Stimulated activated CD4-positive, alpha-beta T cell treated with anti-CD3 and anti-CD28 coated beads, Interleukin-12 subunit alpha, Interleukin-12 subunit beta, amount 100 ng/mL, for 24 hours (primary cell): ENCODE results near the gene P2RY6.

ENCODE experiments used
- DNase-seq, 2 experiments: peaks; one replicate each; pipeline ENCODE4 v3.0.0-alpha.2; 2020; ENCODE audit warnings: low read depth in 2 of 2

Gene P2RY6

GRCh38 chr11:73316422-73316821 lies 44.3 kb downstream of the P2RY6 start:
- DNase-seq = no peak

DNA sequence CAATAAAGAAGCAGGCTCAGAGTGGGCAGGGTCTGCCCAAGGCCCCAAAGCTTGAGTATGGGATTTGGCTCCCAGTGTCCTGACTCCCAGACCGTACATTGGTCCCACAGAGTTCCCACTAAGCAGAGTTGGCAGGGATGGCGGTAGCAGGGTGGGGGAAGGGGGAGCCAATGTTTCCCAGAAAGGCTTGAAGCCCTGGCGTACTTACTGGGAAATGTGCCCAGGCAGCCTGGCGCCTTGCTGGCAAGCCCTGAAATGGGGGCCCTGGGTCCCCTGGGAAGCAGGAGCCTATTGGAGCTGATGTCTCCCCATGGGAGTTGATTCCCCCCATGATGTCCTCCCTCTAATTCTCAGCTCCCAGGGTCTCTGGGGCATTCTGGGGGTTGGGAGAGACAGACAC lies 45.2 kb downstream of the P2RY6 start:
- DNase-seq = no peak

DNA sequence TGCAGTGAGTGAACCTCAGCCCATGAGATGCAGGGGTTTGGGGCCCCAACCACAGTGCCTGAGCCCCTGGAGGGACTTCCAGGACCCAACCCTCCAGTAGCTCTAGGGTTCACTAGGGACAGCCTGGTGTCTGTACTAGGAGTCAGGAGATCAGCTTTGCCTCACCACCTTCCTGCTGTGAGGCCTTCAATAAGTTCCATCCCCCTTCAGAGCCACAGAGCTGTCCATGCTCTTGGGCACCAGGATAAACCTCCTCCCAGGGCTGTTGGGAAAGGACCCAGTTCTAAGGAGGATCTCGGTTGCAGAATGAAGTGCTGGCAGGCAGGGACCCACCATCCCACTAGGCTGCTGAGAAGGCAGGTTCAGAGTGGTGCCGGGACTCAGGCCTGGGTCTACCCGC lies 45.7 kb downstream of the P2RY6 start:
- no peak for DNase-seq

GRCh38 chr11:73318501-73319011 lies 46.4 kb downstream of the P2RY6 start:
- no peak for DNase-seq

DNA sequence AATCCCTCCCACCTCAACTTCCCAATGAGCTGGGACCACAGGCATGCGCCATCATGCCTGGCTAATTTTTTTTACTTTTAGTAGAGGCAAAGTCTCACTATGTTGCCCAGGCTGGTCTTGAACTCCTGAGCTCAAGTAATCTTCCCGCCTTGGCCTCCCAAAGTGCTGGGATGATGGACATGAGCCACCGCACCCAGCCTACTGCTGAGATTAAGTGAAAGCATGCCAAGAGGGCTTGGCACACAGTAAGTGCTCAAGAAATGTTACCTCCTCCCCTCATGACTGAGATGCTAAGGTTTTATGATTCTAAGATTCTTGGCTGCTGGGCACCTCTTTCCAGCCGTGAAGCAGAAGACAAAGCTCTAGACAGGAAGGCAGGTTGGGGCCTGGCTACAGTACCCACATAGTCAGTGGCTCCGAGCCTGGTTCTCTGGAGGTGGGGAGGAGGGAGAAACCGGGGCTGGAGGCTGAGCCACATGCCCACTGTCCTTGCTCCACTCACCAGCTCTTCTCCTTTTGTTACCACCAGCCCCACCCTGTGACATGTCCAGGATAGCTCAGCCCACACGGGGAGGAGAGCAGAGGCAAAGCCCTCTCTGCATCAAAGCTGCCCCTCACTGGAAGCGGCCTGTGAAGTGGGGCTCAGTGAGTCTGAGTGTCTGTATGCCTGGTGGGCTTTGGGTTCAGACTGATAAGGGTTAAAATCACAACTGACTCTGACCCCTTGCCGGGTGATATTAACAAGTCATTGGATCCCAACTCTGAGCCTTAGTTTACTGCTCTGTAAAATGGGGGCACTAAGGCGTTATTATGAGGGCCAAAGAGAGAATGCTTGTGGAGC lies 48.8 kb downstream of the P2RY6 start:
- DNase-seq = no peak

DNA sequence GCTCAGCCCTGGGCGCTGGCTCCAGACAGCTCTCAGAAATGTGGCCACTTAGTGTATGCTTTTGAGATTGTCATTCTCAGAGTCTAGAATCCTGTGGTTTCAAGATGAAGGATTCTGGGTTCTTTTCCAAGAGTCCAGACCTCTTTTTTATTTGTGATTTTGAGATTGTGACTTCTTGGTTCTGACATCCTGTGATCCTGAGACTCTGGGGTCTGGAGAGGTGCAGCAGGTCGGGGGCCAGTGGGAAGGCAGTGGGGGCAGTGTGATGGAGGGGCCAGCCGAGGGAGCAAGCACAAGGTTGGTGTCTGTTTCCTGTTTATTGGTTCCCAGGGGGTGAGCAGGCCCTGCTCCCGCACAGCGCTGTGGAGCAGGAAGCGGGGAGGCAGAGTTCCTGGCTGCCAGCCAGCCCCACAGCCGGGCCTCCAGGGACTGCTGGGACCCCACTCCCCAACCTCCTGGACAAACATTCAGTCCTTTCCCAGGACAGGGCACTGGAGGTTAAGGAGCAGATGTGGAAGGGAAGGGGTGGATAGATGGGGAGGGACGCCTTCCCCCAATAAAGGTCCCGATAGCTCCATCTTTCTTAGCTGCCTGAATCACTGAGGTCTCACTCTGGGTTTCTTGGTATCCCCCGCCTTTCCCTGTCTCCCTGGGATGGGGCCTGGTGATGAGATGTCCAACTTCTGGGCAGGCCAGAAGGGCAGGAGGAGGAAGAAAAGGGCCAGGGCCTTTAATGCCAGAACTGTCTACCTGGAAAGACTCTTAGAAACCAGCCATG lies 49.7 kb downstream of the P2RY6 start:
- no peak for DNase-seq

DNA sequence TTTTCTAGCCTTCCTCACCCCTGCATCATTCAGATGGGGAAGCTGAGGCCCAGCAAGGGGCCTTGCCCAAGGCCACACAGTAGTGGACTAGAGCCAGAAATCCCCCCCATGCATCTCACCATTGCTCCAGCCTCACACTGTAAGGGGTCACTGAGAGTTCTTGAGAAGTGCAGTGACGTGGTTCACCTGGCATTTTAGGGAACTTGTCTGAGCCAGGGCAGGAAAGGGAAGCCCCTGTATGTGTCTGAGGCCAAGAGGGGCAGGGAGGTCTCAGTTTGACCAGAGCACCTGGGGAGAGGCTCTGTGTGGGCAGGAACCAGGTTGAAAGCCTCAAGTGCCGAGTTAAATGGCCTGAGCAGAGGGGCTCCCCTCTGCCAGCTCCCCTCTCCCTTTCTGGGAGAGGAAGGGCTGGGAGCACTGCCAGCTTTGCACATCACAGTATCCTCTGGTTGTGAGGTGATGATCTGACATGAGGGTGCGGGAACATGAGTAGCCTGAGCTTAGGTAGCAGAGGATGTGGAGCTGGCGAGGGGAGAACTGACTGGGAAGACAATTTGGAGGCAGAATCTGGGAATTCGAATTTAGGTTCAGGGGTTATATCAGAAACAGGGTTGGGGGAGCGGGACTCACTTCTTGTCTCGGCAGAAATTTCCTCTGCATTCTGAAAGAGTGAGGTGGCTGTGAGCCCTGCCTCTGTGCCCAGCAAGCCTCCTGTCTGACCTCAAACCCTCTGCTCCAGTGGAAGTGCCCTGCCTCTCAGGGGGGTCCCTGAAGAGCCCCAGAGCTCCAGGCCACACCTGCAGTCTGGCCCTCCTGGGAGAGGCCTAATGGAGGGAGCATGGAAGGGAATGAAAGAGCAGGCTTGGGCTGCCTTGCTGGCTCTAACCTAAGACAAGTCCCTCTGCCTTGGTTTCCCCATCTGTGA lies 50.5 kb downstream of the P2RY6 start:
- no peak for DNase-seq

DNA sequence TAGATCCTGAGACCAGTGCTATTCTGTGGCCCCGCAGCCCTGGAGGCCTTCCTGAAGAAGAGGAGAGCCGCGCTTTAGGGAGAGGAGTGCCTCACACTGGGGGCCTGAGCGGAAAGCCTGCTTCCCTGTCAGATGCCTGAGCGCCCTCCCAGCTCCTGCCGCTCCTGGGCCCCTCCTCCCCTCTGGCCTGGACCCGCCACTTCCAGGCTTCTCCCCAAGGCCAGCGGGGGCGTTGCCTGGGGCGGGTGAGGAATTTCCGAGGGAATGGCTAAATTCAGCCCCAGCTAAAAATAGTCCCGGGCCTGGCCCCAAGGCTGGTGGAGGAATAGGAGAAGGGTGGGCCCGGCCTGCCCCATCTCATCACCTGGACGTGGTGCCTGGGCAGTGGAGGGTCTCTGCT lies 51.3 kb downstream of the P2RY6 start:
- no peak for DNase-seq

DNA sequence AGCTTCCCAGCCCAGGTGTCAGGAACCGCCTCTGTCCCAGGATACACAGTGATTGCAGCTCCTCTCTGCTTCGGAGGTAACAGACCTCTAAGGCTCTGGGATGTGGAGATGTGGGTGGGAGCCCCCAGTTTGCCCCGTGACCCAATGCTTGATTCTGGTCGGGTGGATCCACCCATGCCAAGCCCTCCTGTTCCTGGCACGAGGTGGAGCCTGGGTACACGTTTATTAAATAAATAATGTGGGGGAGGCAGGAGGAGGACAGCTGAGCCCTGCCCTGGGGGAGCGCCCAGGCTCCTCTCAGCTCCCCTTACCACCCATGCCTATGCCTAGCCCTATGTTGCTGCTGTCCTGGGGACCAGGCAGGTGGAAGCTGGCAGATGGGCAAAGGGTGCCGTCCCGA lies 52.0 kb downstream of the P2RY6 start:
- no peak for DNase-seq

DNA sequence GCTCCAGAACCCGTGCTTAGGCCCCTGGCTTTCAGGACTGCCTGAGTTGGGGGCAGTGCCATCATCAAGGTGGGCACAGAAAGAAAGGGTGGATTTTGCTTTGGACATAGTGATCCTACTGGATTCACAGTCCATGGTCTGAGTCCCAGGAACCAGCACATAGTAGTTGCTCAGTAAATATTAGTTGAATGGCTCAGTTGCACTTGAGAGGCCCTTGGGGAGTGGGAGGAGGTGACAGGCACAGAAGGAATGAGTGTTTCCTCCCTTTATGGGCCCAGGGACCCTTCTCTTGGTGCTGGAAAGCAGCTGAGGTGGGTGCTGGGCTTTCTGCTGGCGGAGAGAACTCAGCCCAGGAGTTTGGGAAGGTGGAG lies 52.5 kb downstream of the P2RY6 start:
- DNase-seq = no peak

DNA sequence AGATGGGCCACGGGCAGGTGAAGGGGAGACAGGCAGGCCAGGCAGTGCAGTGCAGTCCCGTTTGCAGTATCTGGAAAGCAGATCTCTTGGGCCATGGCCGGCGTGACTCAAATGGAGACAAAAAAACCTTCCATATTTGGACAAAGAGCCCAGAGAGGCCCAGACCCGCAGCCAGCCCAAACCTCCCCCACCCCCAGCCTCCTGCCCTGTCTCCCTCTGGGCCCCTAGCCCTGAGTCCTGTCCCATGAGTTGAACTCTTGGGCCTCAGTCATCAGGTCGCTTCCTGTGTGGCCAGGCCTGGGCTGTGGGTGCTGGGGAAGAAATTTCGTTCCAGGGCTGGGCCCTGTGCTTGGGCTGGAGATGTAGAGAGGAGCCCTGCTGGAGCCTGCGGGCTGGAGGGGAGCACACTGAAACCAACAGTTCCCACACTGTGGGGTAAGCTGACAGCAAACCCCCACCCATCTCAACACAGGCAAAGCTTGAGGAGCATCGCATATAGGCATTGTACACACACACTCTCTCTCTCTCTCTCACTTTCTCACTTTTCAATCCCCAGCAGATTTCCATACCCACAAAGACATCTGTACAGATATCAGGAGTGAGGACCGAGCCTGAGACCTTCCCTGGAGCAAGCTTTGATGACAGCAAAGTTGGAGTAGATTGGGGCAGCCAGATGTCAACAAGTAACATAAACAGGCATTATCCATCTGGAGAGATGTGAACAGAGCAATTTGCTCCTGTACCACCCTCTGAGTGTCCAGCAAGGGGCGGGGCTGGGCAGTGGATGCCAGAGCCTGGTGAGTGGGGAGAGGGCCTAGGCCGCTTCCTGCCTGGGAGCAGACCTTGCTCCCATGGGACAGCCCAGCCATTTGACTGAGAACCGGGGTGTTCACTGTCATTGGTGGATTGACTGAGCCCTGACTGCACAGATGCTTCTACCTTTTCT lies 53.2 kb downstream of the P2RY6 start:
- DNase-seq = no peak

DNA sequence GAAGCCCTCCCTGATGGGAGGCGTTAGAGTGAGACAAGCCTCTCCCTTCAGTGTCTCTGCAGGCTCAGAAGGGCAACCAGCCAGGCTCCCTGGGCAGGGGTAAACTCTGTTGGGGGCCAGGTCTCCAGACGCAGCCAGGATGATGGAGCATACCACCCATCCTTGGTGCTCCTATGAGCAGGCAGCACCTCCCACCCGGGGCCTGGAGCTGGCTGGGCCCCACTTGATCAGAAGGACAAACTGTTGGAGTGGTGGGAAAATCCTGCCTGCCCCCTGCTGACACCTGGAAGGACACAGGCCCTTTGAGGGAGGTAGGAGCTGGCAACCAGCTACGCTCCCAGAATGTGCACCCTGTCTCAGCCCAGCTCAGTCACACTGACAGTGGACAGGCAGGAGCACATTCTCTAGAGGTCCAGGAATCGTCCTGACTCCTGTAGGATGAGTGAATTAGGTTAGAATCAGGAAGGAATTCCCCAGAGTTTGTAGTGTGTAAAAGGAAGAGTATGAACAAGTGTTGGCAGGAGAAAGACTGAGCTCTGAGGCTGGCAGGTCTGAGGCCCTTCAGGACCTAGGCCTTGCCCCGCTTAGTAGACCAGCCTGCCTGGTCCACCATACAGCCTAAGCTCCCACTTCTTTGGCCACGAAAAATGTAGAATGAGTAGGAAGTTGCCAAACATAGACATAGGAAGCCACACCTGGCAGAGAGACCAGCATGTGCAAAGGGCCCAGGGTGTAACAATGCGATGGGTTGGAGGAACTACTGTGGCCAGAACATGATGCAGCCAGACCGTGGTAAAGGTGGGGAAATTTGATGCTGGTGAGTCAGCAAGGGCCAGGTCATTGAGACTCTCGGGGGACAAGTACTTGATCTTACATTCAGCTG lies 55.0 kb downstream of the P2RY6 start:
- no peak for DNase-seq

DNA sequence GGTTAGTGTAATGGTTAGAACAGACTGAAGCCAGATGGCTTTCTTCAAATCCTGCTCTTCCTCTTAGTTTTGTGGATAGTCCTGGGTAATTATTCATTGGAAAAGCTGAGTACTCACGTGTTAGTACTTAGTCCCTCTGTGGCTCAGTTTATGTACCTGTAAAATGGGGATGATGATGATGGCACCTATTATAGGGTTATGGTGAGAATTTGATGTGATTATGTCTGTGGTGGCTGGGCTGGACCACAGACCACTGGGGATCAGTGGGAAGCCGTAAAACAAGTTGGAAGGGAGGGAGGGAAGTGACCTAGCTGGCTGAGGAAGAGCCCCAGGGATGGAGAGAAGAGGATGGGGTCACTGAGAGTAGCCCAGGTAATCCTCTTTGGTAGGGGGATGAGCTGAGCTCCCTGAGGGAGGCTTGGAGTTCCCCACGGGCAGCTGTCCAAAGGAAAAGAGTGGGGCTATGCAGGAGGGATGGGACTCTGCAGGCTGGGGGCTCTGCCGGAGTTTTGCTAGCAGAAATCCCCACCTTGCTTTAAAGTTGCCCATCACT lies 55.8 kb downstream of the P2RY6 start:
- DNase-seq = no peak

DNA sequence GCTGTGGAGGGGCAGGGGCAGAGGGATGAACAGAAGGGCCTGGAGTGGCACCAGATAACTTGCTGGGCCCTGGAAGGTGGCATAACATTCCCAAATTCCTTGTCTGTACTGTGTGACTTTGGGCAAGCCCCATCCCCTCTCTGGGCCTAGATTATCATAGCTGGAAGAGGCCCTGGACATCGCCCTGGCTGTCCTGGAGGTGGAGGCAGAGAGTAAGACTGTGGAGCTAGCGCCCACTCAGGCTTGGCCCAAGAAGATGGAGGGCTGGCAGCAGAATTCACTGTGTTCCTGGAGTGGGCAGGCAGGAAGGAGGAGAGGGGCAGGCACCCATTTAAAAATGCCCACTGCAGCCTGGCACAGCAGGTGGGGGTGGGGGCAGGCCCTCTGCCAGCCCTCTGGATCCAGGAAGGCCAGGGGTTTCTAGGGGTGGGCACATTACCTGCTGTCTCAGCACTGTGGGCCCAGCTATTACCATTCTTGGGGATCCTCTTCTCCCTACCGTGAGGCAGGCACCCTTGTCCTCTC lies 58.5 kb downstream of the P2RY6 start:
- DNase-seq = no peak

- no peak for DNase-seq
These were observed 59.2 kb downstream of the P2RY6 start for GRCh38 chr11:73331138-73331916.

- no peak for DNase-seq
These were observed 61.0 kb downstream of the P2RY6 start for GRCh38 chr11:73333173-73333572.

- no peak for DNase-seq
These were observed 61.7 kb downstream of the P2RY6 start for GRCh38 chr11:73333640-73334383.
